Sciatic nerve (tissue), 1 donor: ENCODE results near the gene AP2S1. TPM values are rescaled to one million over a fixed set of nuclear protein-coding genes. Genes with fewer than 3 reads are reported as not detected.

Experiments
- total RNA-seq: library from RNA; stranded (reverse); fragmentation: NEBNext Ultra II Directional; extraction: Animal tissue kit (Norgen Biotek cat#: 25700); gene quantifications from one replicate; pipeline ENCODE4 v1.2.1, GENCODE V29; 2021
- donor health status: DM: no; HTN: no; CAD: no.

The AP2S1 gene
- total RNA-seq, 1 donor from 2014 or later, result 59.7 TPM

Other genes with a start within 250 kb of the AP2S1 start
- gene CALM3, start 249.5 kb downstream of the AP2S1 start, total RNA-seq, result 237 TPM
- 8.0 TPM for gene PTGIR, start 225.8 kb downstream of the AP2S1 start, total RNA-seq
- gene GNG8, start 214.6 kb downstream of the AP2S1 start, total RNA-seq, result not detected
- gene DACT3, start 189.7 kb downstream of the AP2S1 start, total RNA-seq, result 22.2 TPM
- gene PRKD2, start 133.7 kb downstream of the AP2S1 start, total RNA-seq, result 54.0 TPM
- 25.2 TPM for gene FKRP, start 104.8 kb downstream of the AP2S1 start, total RNA-seq
- 70.5 TPM for gene STRN4, start 104.4 kb downstream of the AP2S1 start, total RNA-seq
- gene SLC1A5, start 62.3 kb downstream of the AP2S1 start, total RNA-seq, result 71.0 TPM
- gene ARHGAP35, start 10.2 kb upstream of the AP2S1 start, total RNA-seq, result 67.0 TPM
- 0.89 TPM for gene NPAS1, start 169.0 kb upstream of the AP2S1 start, total RNA-seq
- 19.3 TPM for gene TMEM160, start 197.8 kb upstream of the AP2S1 start, total RNA-seq